Gastrocnemius medialis (tissue), 4 donors: ENCODE measurements around the gene CAPSL. TPM values are rescaled to one million over a fixed set of nuclear protein-coding genes. Genes with fewer than 3 reads are reported as not detected.

Source experiments
- ATAC-seq, 2 donors: fragments of 150-250 bp; one replicate each; pipeline ENCODE4 v1.9.1; 2016
- DNase-seq, 2 donors: peaks; one replicate each; pipeline ENCODE4 v3.0.0-alpha.2; 2019
- H3K27ac ChIP-seq, 4 donors: fragments of 200-600 bp; sonication (generic); 1 replicate in 1 of 4; 2 replicates in 3 of 4; pipeline ENCODE4 v1.5.1; 2016 to 2018; ENCODE audit warnings: mild to moderate bottlenecking in 2 of 4, moderate library complexity in 1 of 4
- H3K27me3 ChIP-seq, 3 donors: fragments of 200-600 bp; sonication (generic) in 2 of 3; 1 replicate in 1 of 3; 2 replicates in 2 of 3; pipeline versions ENCODE4 v1.5.1 to v1.6.0; 2016 to 2019; ENCODE audit warnings: mild to moderate bottlenecking in 1 of 3, moderate library complexity in 1 of 3
- H3K36me3 ChIP-seq, 2 donors: fragments of 200-600 bp; sonication (generic) in 1 of 2; one replicate each; pipeline ENCODE4 v1.5.1; 2017 to 2018
- H3K4me1 ChIP-seq, 2 donors: fragments of 200-600 bp; sonication (generic) in 1 of 2; one replicate each; pipeline ENCODE4 v1.5.1; 2016 to 2017; ENCODE audit warnings: mild to moderate bottlenecking in 2 of 2
- H3K4me3 ChIP-seq, 4 donors: fragments of 200-600 bp; sonication (generic) in 3 of 4; 1 replicate in 1 of 4; 2 replicates in 3 of 4; pipeline ENCODE4 v1.5.1; 2016 to 2019; ENCODE audit warnings: mild to moderate bottlenecking in 2 of 4
- H3K9me3 ChIP-seq, 3 donors: fragments of 200-600 bp; sonication (generic) in 2 of 3; 1 replicate in 1 of 3; 2 replicates in 2 of 3; pipeline ENCODE4 v1.5.1; 2016 to 2019
- POLR2A ChIP-seq, 2 donors: fragments of 450-650 bp; IDR thresholded peaks; one replicate each; pipeline ENCODE4 v1.6.1; 2017; ENCODE audit warnings: antibody characterized with exemption in 2 of 2, mild to moderate bottlenecking in 2 of 2, moderate library complexity in 2 of 2
- in situ Hi-C, 4 donors: fragments of 200-750 bp; cut with MboI; loops; one replicate each; pipeline versions ENCODE4 v1.15.0 to v1.8.0; 2017; ENCODE audit warnings: low sequenced_read_pairs in 4 of 4
- intact Hi-C: fragments of 100-400 bp; cut with DNase I; formaldehyde crosslinking; loops from one replicate; pipeline ENCODE4 v1.15.1; 2023; ENCODE audit warnings: low total_unique reads
- total RNA-seq, 4 donors: library from RNA; depleted of rRNA; stranded (reverse); fragments of >200 nt; gene quantifications; one replicate each; pipeline versions ENCODE4 v1.1.0 to v1.2.3, GENCODE V29; 2016
- TF ChIP-seq, protein P1 (sequence below), 5 experiments: fragments of 450-650 bp in 3 of 5; fragments of 200-600 bp in 2 of 5; sonication (generic) in 2 of 5; IDR thresholded peaks in 4 of 5; conservative IDR thresholded peaks in 1 of 5; 1 replicate in 4 of 5; 2 replicates in 1 of 5; pipeline ENCODE4 v1.5.1; 2016 to 2019; ENCODE audit warnings: antibody characterized with exemption in 5 of 5, mild to moderate bottlenecking in 3 of 5, moderate library complexity in 3 of 5

Gene CAPSL
- total RNA-seq, 4 donors from 2014 or later, result not detected

GRCh38 chr5:35956429-35956828 lies 18.0 kb upstream of the CAPSL start:
- ATAC-seq (no peak), DNase-seq (no peak)
- no peak overlapping the region for H3K4me3 ChIP-seq
- no peaks in the 10 kb centered on the region for H3K4me1 ChIP-seq
- TF ChIP-seq, protein P1, sequence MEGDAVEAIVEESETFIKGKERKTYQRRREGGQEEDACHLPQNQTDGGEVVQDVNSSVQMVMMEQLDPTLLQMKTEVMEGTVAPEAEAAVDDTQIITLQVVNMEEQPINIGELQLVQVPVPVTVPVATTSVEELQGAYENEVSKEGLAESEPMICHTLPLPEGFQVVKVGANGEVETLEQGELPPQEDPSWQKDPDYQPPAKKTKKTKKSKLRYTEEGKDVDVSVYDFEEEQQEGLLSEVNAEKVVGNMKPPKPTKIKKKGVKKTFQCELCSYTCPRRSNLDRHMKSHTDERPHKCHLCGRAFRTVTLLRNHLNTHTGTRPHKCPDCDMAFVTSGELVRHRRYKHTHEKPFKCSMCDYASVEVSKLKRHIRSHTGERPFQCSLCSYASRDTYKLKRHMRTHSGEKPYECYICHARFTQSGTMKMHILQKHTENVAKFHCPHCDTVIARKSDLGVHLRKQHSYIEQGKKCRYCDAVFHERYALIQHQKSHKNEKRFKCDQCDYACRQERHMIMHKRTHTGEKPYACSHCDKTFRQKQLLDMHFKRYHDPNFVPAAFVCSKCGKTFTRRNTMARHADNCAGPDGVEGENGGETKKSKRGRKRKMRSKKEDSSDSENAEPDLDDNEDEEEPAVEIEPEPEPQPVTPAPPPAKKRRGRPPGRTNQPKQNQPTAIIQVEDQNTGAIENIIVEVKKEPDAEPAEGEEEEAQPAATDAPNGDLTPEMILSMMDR (IDR thresholded peaks at IDR 0.05 in 4 of 5, conservative IDR thresholded peaks at IDR 0.05 in 1 of 5), result no peak
- TF ChIP-seq POLR2A (IDR thresholded peaks at IDR 0.05), result no peak
- in situ Hi-C loops (no loop called here), intact Hi-C loops (no loop called here)
- no peaks in the 10 kb centered on the region for H3K27me3 ChIP-seq
- no peak overlapping the region for H3K27ac ChIP-seq
- H3K9me3 ChIP-seq, result no peaks in the 10 kb centered on the region
- peaks cover 0 to 4% of the 10 kb centered on the region in 2 donors for H3K36me3 ChIP-seq

GRCh38 chr5:35954175-35954574 lies 15.8 kb upstream of the CAPSL start:
- H3K27me3 ChIP-seq, result no peaks in the 10 kb centered on the region
- H3K9me3 ChIP-seq, result no peaks in the 10 kb centered on the region
- ATAC-seq (no peak), DNase-seq (no peak)
- in situ Hi-C loops, result no loop called here
- peaks cover 0 to 4% of the 10 kb centered on the region in 2 donors for H3K36me3 ChIP-seq
- no peak overlapping the region for H3K4me3 ChIP-seq
- no peaks in the 10 kb centered on the region for H3K4me1 ChIP-seq
- intact Hi-C loops, result no loop called here
- no peak for TF ChIP-seq POLR2A (IDR thresholded peaks at IDR 0.05)
- TF ChIP-seq, protein P1 (IDR thresholded peaks at IDR 0.05 in 4 of 5, conservative IDR thresholded peaks at IDR 0.05 in 1 of 5), result no peak
- H3K27ac ChIP-seq, result no peak overlapping the region

GRCh38 chr5:35947085-35947484 lies 8.7 kb upstream of the CAPSL start:
- no peak for DNase-seq
- Histone ChIP-seq H3K9me3 (no peaks in the 10 kb centered on the region), H3K27ac (no peak overlapping the region), H3K27me3 (no peaks in the 10 kb centered on the region), H3K4me3 (no peak overlapping the region), H3K4me1 (no peaks in the 10 kb centered on the region), H3K36me3 (no peaks in the 10 kb centered on the region)
- in situ Hi-C loops, result no loop called here
- intact Hi-C loops, result no loop called here
- TF ChIP-seq, protein P1 (IDR thresholded peaks at IDR 0.05 in 4 of 5, conservative IDR thresholded peaks at IDR 0.05 in 1 of 5), result no peak
- no peak for TF ChIP-seq POLR2A (IDR thresholded peaks at IDR 0.05)
- no peak for ATAC-seq

- Histone ChIP-seq H3K27me3 (peaks cover 0 to 3% (median 0%) of the 10 kb centered on the region in 3 donors), H3K36me3 (no peaks in the 10 kb centered on the region), H3K27ac (no peak overlapping the region), H3K4me3 (no peak overlapping the region), H3K4me1 (no peaks in the 10 kb centered on the region), H3K9me3 (no peaks in the 10 kb centered on the region)
- ATAC-seq, result no peak
- in situ Hi-C loops (no loop called here), intact Hi-C loops (no loop called here)
- no peak for TF ChIP-seq POLR2A (IDR thresholded peaks at IDR 0.05)
- TF ChIP-seq, protein P1 (IDR thresholded peaks at IDR 0.05 in 4 of 5, conservative IDR thresholded peaks at IDR 0.05 in 1 of 5), result no peak
- DNase-seq, result no peak
Observed at GRCh38 chr5:35939639-35940038, 1.2 kb upstream of the CAPSL start.
